Common myeloid progenitor, CD34-positive (primary cell): Measurements from ENCODE around the gene RARRES2.
"Not testable (repeated sequence)": the region's sequence is repeated elsewhere in the genome, so short reads cannot be mapped to it uniquely, and the experiment has no call there.

Source experiments
- CTCF ChIA-PET: fragments of 350-600 bp; sonication (Branson Sonifier 250); formaldehyde crosslinking; loops from one replicate; lab custom pipeline; 2021; ENCODE audit warnings: antibody characterized with exemption; lab: Charles Lee
- POLR2A ChIA-PET: fragments of 350-600 bp; sonication (Branson Sonifier 250); formaldehyde crosslinking; loops from one replicate; lab custom pipeline; 2021; ENCODE audit warnings: antibody characterized with exemption; lab: Charles Lee
- DNase-seq, 3 donors: peaks; one replicate each; pipeline versions ENCODE4 v3.0.0 to v3.0.0-alpha.2; 2013
- H3K27ac ChIP-seq, 2 experiments: 1 replicate in 1 of 2; 2 replicates in 1 of 2; pipeline ENCODE4 v1.7.0; 2013; ENCODE audit warnings: inconsistent platforms in 2 of 2, low read length in 2 of 2, mild to moderate bottlenecking in 2 of 2, low read depth in 1 of 2, moderate library complexity in 1 of 2; ENCODE audit not compliant: severe bottlenecking in 2 of 2, insufficient read depth in 1 of 2, poor library complexity in 1 of 2
- H3K27me3 ChIP-seq, 5 experiments: replicated peaks in 2 of 5; 1 replicate in 3 of 5; 2 replicates in 2 of 5; pipeline versions ENCODE4 v1.6.1 to v1.7.0; 2013; ENCODE audit warnings: low read length in 4 of 5, mild to moderate bottlenecking in 2 of 5, moderate library complexity in 2 of 5, inconsistent platforms in 1 of 5; ENCODE audit not compliant: insufficient read depth in 5 of 5, control insufficient read depth in 4 of 5
- H3K36me3 ChIP-seq, 4 experiments: 1 replicate in 2 of 4; 2 replicates in 2 of 4; pipeline versions ENCODE4 v1.6.1 to v1.7.0; 2013; ENCODE audit warnings: low read length in 3 of 4, control low read depth in 1 of 4, mild to moderate bottlenecking in 1 of 4; ENCODE audit not compliant: control insufficient read depth in 4 of 4, insufficient read depth in 4 of 4
- H3K4me1 ChIP-seq, 4 experiments: 1 replicate in 3 of 4; 2 replicates in 1 of 4; pipeline versions ENCODE4 v1.6.1 to v1.7.1; 2013; ENCODE audit warnings: low read length in 3 of 4, mild to moderate bottlenecking in 3 of 4, control low read depth in 1 of 4, inconsistent platforms in 1 of 4, moderate library complexity in 1 of 4; ENCODE audit not compliant: control insufficient read depth in 4 of 4, insufficient read depth in 4 of 4; ENCODE audit errors: control extremely low read depth in 1 of 4
- H3K4me3 ChIP-seq, 7 experiments: 1 replicate in 4 of 7; 2 replicates in 3 of 7; pipeline versions ENCODE4 v1.5.1 to v1.7.0; 2013; ENCODE audit warnings: mild to moderate bottlenecking in 7 of 7, low read length in 6 of 7, moderate library complexity in 6 of 7, inconsistent platforms in 2 of 7, low read depth in 2 of 7, control low read depth in 1 of 7; ENCODE audit not compliant: insufficient read depth in 4 of 7, control insufficient read depth in 1 of 7; ENCODE audit errors: extremely low read depth in 1 of 7
- H3K9me3 ChIP-seq, 5 experiments: 1 replicate in 4 of 5; 2 replicates in 1 of 5; pipeline versions ENCODE4 v1.6.1 to v1.7.1; 2013; ENCODE audit warnings: low read length in 4 of 5, mild to moderate bottlenecking in 2 of 5, inconsistent platforms in 1 of 5, low read depth in 1 of 5, moderate library complexity in 1 of 5; ENCODE audit not compliant: control insufficient read depth in 4 of 5, insufficient read depth in 2 of 5; ENCODE audit errors: control extremely low read depth in 1 of 5
- WGBS: methylation state at CpG from one replicate; pipeline ENCODE4 v1.1.5; 2013; ENCODE audit not compliant: insufficient coverage; 5-methylcytosine and 5-hydroxymethylcytosine counted together

The RARRES2 gene

DNA sequence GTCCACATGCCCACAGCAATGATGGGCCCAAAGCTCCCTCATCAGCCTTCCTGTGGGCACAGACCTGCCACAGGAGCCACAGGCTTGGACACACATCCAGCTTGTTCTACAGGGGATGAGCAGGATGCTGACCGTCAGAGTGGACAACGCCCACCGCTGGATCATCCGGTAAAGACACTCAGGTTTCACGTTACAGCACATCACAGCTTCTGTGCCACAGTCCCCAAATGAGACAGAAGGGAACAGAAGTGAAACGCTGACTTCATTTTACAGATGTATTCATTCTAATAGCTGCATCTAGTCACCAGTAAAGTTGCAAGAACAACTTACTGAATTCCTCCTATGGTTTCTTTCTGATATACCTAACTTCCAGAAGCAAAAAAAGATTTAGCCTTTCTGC is 51.1 kb downstream of the RARRES2 start:
- H3K36me3 ChIP-seq, DNase-seq, H3K4me1 ChIP-seq, H3K27me3 ChIP-seq, POLR2A ChIA-PET, H3K4me3 ChIP-seq, H3K9me3 ChIP-seq, H3K27ac ChIP-seq: not testable (repeated sequence)
- 95% methylated on average over 4 of the region's 6 CpGs for WGBS
- CTCF ChIA-PET, result interaction anchor here (0.7 kb wide), 1 partner anchor 27 kb away, joined by 3 read pairs; no protein-coding TSS in a partner anchor

DNA sequence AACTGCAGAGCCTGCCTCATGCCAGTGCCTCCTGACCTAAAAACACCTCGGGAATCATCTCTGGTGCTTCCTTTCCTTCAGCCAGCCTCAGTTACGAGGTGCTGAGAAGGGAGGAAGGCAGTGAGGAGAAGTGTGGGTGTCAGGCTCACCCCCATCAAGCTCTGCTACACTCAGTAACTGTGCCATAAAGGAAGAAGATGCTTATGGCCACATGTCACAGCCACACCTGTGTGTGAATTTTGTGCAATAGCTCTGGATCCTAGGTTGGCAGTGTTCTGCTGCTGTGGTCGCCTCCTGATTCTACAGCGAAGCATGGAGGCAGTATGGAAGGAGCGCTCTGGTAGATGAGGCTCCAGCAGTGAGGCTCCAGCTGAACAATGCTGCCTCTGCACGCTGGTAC is 52.6 kb downstream of the RARRES2 start:
- DNase-seq, POLR2A ChIA-PET, CTCF ChIA-PET, H3K36me3 ChIP-seq, H3K4me3 ChIP-seq, H3K4me1 ChIP-seq, H3K9me3 ChIP-seq, H3K27me3 ChIP-seq, H3K27ac ChIP-seq: not testable (repeated sequence)
- WGBS, result 100% methylated on average over 4 of the region's 6 CpGs
